NB4 (cell line): ENCODE results near the gene HAUS7.

Source experiments
- CTCF ChIP-seq: IDR thresholded peaks from one replicate; pipeline ENCODE4 v1.5.1; 2012; ENCODE audit warnings: low read depth, low read length
- MAX ChIP-seq: IDR thresholded peaks from 2 replicates; pipeline ENCODE4 v1.6.1; 2011; ENCODE audit warnings: low read depth, low read length
- POLR2A ChIP-seq: IDR thresholded peaks from 2 replicates; pipeline ENCODE4 v1.6.1; 2011; ENCODE audit warnings: mild to moderate bottlenecking; ENCODE audit not compliant: insufficient read length; ENCODE audit errors: extremely low read depth

- no peak for TF ChIP-seq POLR2A
- peak; percentile 86 for TF ChIP-seq MAX
- no peak for TF ChIP-seq CTCF
Measured at GRCh38 chrX:153469811-153470410, 465 bp downstream of the HAUS7 start.
